Measurements from ENCODE around the gene RNGTT. TPM values are rescaled to one million over a fixed set of nuclear protein-coding genes. Genes with fewer than 3 reads are reported as not detected.
"Not testable (repeated sequence)": the region's sequence is repeated elsewhere in the genome, so short reads cannot be mapped to it uniquely, and the experiment has no call there.

Gene RNGTT
- total RNA-seq, 1 donor from 2014 or later: 13.4 TPM

DNA sequence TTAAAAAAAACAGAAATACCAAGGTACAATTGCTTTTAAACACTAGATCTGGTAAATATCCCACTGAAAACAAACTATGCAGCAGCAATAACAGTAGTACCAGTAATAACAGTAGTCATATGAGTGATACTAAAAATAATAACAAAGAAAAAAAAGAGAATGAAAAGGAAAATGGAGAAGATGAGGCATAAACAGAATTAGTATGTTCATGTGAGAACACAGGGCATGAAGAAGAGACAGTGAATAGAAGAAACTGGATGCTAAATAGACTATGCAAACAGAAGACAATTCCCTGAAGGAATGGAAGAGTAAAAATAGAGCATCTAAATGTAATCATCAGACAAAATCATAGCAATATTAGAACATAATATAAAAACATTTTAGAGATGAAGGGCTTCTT lies 121.1 kb downstream of the RNGTT start:
- H3K27ac Mint-ChIP-seq: no peak overlapping the region
- DNase-seq (ENCODE audit: extremely low spot score, unreplicated experiment): no peak
- no peak overlapping the region for H3K4me3 Mint-ChIP-seq
- H3K4me1 Mint-ChIP-seq (ENCODE audit: unreplicated experiment): peaks cover 5% of the 10 kb centered on the region
- H3K36me3 Mint-ChIP-seq: peaks cover 20% of the 10 kb centered on the region
- no peaks in the 10 kb centered on the region for H3K9me3 Mint-ChIP-seq
- H3K27me3 Mint-ChIP-seq: no peaks in the 10 kb centered on the region
- TF ChIP-seq CTCF (conservative IDR thresholded peaks at IDR 0.05): no peak

DNA sequence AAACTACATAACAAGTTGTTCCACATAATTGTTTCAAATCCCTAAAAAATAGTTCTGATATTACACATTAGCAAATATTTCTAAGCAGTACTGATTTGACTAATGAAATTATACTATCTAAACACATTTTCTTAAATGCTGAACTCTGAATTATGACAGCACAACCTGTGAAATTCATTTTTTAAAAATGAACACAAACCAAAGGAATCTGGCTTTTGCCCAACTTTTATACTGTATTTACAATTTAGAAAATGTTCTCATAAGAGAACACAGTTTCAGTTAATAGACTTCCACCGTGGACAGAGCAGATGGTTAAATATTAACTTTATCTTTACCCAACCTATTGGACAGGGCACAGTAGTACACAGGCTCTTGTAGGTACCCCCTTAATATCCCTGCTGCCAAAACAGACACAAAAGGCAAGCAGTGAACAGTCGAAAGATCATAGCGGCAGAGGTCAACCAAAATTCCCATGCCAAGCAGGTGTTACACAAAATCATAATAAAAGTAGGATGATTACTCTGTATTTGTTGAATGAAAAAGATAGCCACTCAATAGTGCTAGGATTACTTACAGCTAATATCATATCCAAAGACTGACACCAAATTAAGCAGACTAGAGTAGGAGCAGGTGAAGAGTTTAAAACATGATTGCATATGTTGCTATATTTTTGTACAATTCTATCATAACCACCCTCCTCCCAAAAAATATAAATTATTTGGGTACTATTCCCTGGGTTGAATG lies 122.5 kb downstream of the RNGTT start:
- no peaks in the 10 kb centered on the region for H3K9me3 Mint-ChIP-seq
- H3K4me3 Mint-ChIP-seq: no peak overlapping the region
- DNase-seq (ENCODE audit: extremely low spot score, unreplicated experiment): no peak
- H3K27me3 Mint-ChIP-seq: no peaks in the 10 kb centered on the region
- peaks cover 5% of the 10 kb centered on the region for H3K4me1 Mint-ChIP-seq (ENCODE audit: unreplicated experiment)
- H3K36me3 Mint-ChIP-seq: peaks cover 20% of the 10 kb centered on the region
- no peak for TF ChIP-seq CTCF (conservative IDR thresholded peaks at IDR 0.05)
- H3K27ac Mint-ChIP-seq: no peak overlapping the region

DNA sequence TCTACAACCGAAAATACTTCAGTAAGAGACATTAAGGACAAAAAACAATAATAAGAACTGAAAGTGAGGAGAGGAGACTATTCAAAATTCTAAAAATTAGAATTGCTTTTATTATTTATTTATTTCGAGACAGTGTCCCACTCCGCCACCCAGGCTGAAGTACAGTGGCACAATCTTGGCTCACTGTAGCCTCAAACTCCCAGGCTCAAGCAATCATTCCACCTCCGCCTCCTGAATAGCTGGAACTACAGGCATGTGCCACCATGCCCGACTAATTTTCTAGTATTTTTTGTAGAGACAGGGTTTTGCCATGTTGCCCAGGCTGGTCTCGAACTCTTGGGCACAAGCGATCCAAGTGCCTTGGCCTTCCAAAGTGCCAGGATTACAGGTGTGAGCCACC lies 123.1 kb downstream of the RNGTT start:
- no peaks in the 10 kb centered on the region for H3K27me3 Mint-ChIP-seq
- no peak overlapping the region for H3K4me3 Mint-ChIP-seq
- peaks cover 5% of the 10 kb centered on the region for H3K4me1 Mint-ChIP-seq (ENCODE audit: unreplicated experiment)
- peaks cover 20% of the 10 kb centered on the region for H3K36me3 Mint-ChIP-seq
- no peak for TF ChIP-seq CTCF (conservative IDR thresholded peaks at IDR 0.05)
- no peaks in the 10 kb centered on the region for H3K9me3 Mint-ChIP-seq
- no peak for DNase-seq (ENCODE audit: extremely low spot score, unreplicated experiment)
- H3K27ac Mint-ChIP-seq: no peak overlapping the region

DNA sequence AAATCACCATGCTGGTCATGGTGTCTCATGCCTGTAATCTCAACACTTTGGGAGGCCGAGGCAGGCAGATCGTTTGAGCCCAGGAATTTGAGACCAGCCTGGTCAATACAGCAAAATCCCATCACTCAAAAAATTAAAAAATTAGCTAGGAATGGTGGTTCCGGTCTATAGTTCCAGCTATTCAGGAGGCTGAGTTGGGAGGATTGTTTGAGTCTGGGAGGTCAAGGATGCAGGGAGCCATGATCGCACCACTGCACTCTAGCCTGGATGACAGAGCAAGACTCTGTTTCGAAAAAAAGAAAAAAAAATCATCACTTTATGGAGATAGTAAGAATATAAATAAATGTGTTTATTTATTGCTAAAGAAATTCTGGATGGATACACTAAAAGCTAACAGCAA lies 124.1 kb downstream of the RNGTT start:
- Mint-ChIP-seq H3K27ac (no peak overlapping the region), H3K27me3 (no peaks in the 10 kb centered on the region), H3K4me1 (ENCODE audit: unreplicated experiment) (peaks cover 5% of the 10 kb centered on the region), H3K4me3 (no peak overlapping the region), H3K36me3 (peaks cover 22% of the 10 kb centered on the region), H3K9me3 (no peaks in the 10 kb centered on the region)
- TF ChIP-seq CTCF (conservative IDR thresholded peaks at IDR 0.05): no peak
- no peak for DNase-seq (ENCODE audit: extremely low spot score, unreplicated experiment)

GRCh38 chr6:88835210-88835609 lies 128.2 kb downstream of the RNGTT start:
- Mint-ChIP-seq H3K4me1 (ENCODE audit: unreplicated experiment) (no peaks in the 10 kb centered on the region), H3K4me3 (no peak overlapping the region), H3K36me3 (peaks cover 30% of the 10 kb centered on the region), H3K27me3 (no peaks in the 10 kb centered on the region), H3K27ac (no peak overlapping the region), H3K9me3 (no peaks in the 10 kb centered on the region)
- no peak for TF ChIP-seq CTCF (conservative IDR thresholded peaks at IDR 0.05)
- DNase-seq (ENCODE audit: extremely low spot score, unreplicated experiment): no peak

DNA sequence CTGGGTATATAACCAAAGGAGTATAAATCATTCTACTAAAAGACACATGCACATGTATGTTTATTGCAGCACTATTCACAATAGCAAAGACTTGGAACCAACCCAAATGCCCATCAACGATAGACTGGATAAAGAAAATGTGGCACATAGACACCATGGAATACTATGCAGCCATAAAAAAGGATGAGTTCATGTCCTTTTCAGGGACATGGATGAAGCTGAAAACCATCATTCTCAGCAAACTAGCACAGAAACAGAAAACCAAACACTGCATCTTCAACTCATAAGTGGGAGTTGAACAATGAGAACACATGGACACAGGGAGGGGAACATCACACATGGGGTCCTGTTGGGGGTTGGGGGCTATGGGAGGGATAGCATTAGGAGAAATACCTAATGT lies 130.3 kb downstream of the RNGTT start:
- H3K27ac Mint-ChIP-seq; H3K9me3 Mint-ChIP-seq; H3K4me1 Mint-ChIP-seq (ENCODE audit: unreplicated experiment); H3K27me3 Mint-ChIP-seq; H3K4me3 Mint-ChIP-seq; DNase-seq (ENCODE audit: extremely low spot score, unreplicated experiment): not testable (repeated sequence)
- H3K36me3 Mint-ChIP-seq: peaks cover 38% of the 10 kb centered on the region

GRCh38 chr6:88827599-88827998 lies 135.8 kb downstream of the RNGTT start:
- not testable (repeated sequence) for H3K9me3 Mint-ChIP-seq; H3K27me3 Mint-ChIP-seq; DNase-seq (ENCODE audit: extremely low spot score, unreplicated experiment); H3K27ac Mint-ChIP-seq; H3K4me3 Mint-ChIP-seq; H3K4me1 Mint-ChIP-seq (ENCODE audit: unreplicated experiment)
- peaks cover 27% of the 10 kb centered on the region for H3K36me3 Mint-ChIP-seq

Measured in type B pancreatic cell (in vitro differentiated cells).